GM12878 (cell line): ENCODE data around the gene CDKN1B. TPM values are rescaled to one million over a fixed set of nuclear protein-coding genes. Genes with fewer than 3 reads are reported as not detected.
A peak's percentile ranks its signal among the peaks of the same experiment; 100 is the strongest.

Experiments
- BMI1 ChIP-seq: fragments of 450-650 bp; IDR thresholded peaks from 2 replicates; pipeline ENCODE4 v1.6.1; 2016; ENCODE audit warnings: mild to moderate bottlenecking, moderate library complexity, borderline replicate concordance
- CEBPB ChIP-seq, 2 experiments: fragments of 150-350 bp in 1 of 2; IDR thresholded peaks; 2 replicates each; pipeline ENCODE4 v1.6.1; 2012 to 2014; ENCODE audit warnings: low read depth in 2 of 2, low read length in 2 of 2, borderline replicate concordance in 1 of 2, inconsistent platforms in 1 of 2
- DPF2 ChIP-seq: fragments of 450-650 bp; IDR thresholded peaks from 2 replicates; pipeline ENCODE4 v1.6.1; 2017; ENCODE audit warnings: mild to moderate bottlenecking
- HDAC6 ChIP-seq: fragments of 200-600 bp; sonication (generic); IDR thresholded peaks from one replicate; pipeline ENCODE4 v1.8.0; 2017; ENCODE audit warnings: antibody characterized with exemption; ENCODE audit not compliant: unreplicated experiment
- IKZF1 ChIP-seq: fragments of 450-650 bp; conservative IDR thresholded peaks from 2 replicates; pipeline ENCODE4 v1.6.1; 2017; ENCODE audit warnings: antibody characterized with exemption, mild to moderate bottlenecking
- JUND ChIP-seq: IDR thresholded peaks from 2 replicates; pipeline ENCODE4 v1.6.1; 2012; ENCODE audit warnings: low read depth, mild to moderate bottlenecking, low read length, improper control_type of control experiment, moderate library complexity
- MTA2 ChIP-seq: fragments of 450-650 bp; IDR thresholded peaks from 2 replicates; pipeline ENCODE4 v1.6.1; 2016; ENCODE audit warnings: low read depth, mild to moderate bottlenecking, moderate library complexity
- NFIC ChIP-seq: IDR thresholded peaks from 2 replicates; pipeline ENCODE4 v1.6.1; 2012; ENCODE audit warnings: low read depth, mild to moderate bottlenecking, inconsistent platforms, low read length, moderate library complexity
- PAX5 ChIP-seq: IDR thresholded peaks from 2 replicates; pipeline ENCODE4 v1.6.1; 2011; ENCODE audit warnings: low read depth, low read length, borderline replicate concordance
- POLR2AphosphoS2 ChIP-seq: IDR thresholded peaks from 2 replicates; pipeline ENCODE4 v1.6.1; 2011; ENCODE audit warnings: low read depth, mild to moderate bottlenecking, low read length, improper control_type of control experiment, moderate library complexity
- RFX5 ChIP-seq: IDR thresholded peaks from 2 replicates; pipeline ENCODE4 v1.6.1; 2011; ENCODE audit warnings: low read depth, low read length, improper control_type of control experiment
- RUNX3 ChIP-seq: IDR thresholded peaks from 2 replicates; pipeline ENCODE4 v1.6.1; 2012; ENCODE audit warnings: low read length, inconsistent platforms
- SIX5 ChIP-seq: IDR thresholded peaks from 2 replicates; pipeline ENCODE4 v1.6.1; 2011; ENCODE audit warnings: mild to moderate bottlenecking, low read depth, low read length, moderate library complexity; ENCODE audit not compliant: severe bottlenecking
- STAT1 ChIP-seq: fragments of 450-650 bp; conservative IDR thresholded peaks from 2 replicates; pipeline ENCODE4 v1.6.1; 2014; ENCODE audit warnings: antibody characterized with exemption, mild to moderate bottlenecking
- TBL1XR1 ChIP-seq: IDR thresholded peaks from 2 replicates; pipeline ENCODE4 v1.6.1; 2012; ENCODE audit warnings: low read depth, low read length, improper control_type of control experiment
- ZBTB4 ChIP-seq: fragments of 450-650 bp; formaldehyde crosslinking; IDR thresholded peaks from 2 replicates; pipeline ENCODE4 v1.4.0; 2022; ENCODE audit warnings: mild to moderate bottlenecking, moderate library complexity
- ZNF207 ChIP-seq: fragments of 450-650 bp; IDR thresholded peaks from 2 replicates; pipeline ENCODE4 v1.6.1; 2014; ENCODE audit warnings: antibody characterized with exemption, mild to moderate bottlenecking, borderline replicate concordance
- polyA plus RNA-seq, 11 experiments: library from polyadenylated mRNA; depleted of rRNA in 4 of 11; unstranded in 6 of 11; stranded (reverse) in 5 of 11; fragments of >200 nt; fragmentation: Nextera tagmentation in 4 of 11; fragmentation: Illumina TruSeq in 1 of 11; extraction: Ambion mirVana in 4 of 11; extraction: Trizol in 1 of 11; gene quantifications; 1 replicate in 1 of 11; 2 replicates in 10 of 11; pipeline versions ENCODE4 v1.2.1 to v1.2.3, GENCODE V29; 2011 to 2016; ENCODE audit warnings: inconsistent platforms in 2 of 11, missing spikeins in 2 of 11, low read depth in 1 of 11
- total RNA-seq, 4 experiments: library from RNA; depleted of rRNA in 3 of 4; stranded (reverse); fragments of >200 nt in 3 of 4; fragmentation: Illumina TruSeq in 1 of 4; extraction: Trizol in 1 of 4; gene quantifications; 2 replicates each; pipeline versions ENCODE4 v1.2.1 to v1.2.3, GENCODE V29; 2013 to 2021
- TF ChIP-seq, protein P1 (sequence below): fragments of 150-350 bp; IDR thresholded peaks from 2 replicates; pipeline ENCODE4 v1.6.1; 2014; ENCODE audit warnings: mild to moderate bottlenecking, low read depth, low read length
- TF ChIP-seq, protein P2 (sequence below): fragments of 450-650 bp; formaldehyde crosslinking; IDR thresholded peaks from 2 replicates; pipeline ENCODE4 v1.4.0; 2020; ENCODE audit warnings: mild to moderate bottlenecking, moderate library complexity
- TF ChIP-seq, protein P3 (sequence below): IDR thresholded peaks from 2 replicates; pipeline ENCODE4 v1.6.1; 2011; ENCODE audit warnings: mild to moderate bottlenecking, low read depth, low read length, moderate library complexity; ENCODE audit not compliant: insufficient replicate concordance

The CDKN1B gene
- total and polyA plus RNA-seq, 10 of the 15 experiments (the other 5 are each of a cell fraction or from before 2014, with no cell fraction given) = 4.2 to 39.1 (median 23.1) TPM

- TF ChIP-seq, protein P1, sequence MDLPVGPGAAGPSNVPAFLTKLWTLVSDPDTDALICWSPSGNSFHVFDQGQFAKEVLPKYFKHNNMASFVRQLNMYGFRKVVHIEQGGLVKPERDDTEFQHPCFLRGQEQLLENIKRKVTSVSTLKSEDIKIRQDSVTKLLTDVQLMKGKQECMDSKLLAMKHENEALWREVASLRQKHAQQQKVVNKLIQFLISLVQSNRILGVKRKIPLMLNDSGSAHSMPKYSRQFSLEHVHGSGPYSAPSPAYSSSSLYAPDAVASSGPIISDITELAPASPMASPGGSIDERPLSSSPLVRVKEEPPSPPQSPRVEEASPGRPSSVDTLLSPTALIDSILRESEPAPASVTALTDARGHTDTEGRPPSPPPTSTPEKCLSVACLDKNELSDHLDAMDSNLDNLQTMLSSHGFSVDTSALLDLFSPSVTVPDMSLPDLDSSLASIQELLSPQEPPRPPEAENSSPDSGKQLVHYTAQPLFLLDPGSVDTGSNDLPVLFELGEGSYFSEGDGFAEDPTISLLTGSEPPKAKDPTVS = peak; percentile 75; the same call in 1 of the 2 replicates
- TF ChIP-seq IKZF1 (peak; percentile 74), SIX5 (no peak), RUNX3 (peak; percentile 45; the same call in 1 of the 2 replicates), ZNF207 (0 out of 2 replicates have a peak, but pooled peaks have one; percentile 42), NFIC (peak; percentile 56), DPF2 (peak; percentile 75), CEBPB (IDR thresholded peaks at IDR 0.05; ENCODE audit: borderline replicate concordance in 1 of 2, low read depth in 2 of 2, low read length in 2 of 2) (no peak), PAX5 (no peak), POLR2AphosphoS2 (no peak; the same call in 1 of the 2 replicates), TBL1XR1 (no peak; the same call in 1 of the 2 replicates), ZBTB4 (CRISPR knock-in tag) (no peak), JUND (no peak), HDAC6 (no peak), MTA2 (peak; percentile 86), STAT1 (no peak), BMI1 (no peak; the same call in 1 of the 2 replicates), RFX5 (no peak)
- TF ChIP-seq, protein P2, sequence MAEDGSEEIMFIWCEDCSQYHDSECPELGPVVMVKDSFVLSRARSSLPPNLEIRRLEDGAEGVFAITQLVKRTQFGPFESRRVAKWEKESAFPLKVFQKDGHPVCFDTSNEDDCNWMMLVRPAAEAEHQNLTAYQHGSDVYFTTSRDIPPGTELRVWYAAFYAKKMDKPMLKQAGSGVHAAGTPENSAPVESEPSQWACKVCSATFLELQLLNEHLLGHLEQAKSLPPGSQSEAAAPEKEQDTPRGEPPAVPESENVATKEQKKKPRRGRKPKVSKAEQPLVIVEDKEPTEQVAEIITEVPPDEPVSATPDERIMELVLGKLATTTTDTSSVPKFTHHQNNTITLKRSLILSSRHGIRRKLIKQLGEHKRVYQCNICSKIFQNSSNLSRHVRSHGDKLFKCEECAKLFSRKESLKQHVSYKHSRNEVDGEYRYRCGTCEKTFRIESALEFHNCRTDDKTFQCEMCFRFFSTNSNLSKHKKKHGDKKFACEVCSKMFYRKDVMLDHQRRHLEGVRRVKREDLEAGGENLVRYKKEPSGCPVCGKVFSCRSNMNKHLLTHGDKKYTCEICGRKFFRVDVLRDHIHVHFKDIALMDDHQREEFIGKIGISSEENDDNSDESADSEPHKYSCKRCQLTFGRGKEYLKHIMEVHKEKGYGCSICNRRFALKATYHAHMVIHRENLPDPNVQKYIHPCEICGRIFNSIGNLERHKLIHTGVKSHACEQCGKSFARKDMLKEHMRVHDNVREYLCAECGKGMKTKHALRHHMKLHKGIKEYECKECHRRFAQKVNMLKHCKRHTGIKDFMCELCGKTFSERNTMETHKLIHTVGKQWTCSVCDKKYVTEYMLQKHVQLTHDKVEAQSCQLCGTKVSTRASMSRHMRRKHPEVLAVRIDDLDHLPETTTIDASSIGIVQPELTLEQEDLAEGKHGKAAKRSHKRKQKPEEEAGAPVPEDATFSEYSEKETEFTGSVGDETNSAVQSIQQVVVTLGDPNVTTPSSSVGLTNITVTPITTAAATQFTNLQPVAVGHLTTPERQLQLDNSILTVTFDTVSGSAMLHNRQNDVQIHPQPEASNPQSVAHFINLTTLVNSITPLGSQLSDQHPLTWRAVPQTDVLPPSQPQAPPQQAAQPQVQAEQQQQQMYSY = no peak
- TF ChIP-seq, protein P3, sequence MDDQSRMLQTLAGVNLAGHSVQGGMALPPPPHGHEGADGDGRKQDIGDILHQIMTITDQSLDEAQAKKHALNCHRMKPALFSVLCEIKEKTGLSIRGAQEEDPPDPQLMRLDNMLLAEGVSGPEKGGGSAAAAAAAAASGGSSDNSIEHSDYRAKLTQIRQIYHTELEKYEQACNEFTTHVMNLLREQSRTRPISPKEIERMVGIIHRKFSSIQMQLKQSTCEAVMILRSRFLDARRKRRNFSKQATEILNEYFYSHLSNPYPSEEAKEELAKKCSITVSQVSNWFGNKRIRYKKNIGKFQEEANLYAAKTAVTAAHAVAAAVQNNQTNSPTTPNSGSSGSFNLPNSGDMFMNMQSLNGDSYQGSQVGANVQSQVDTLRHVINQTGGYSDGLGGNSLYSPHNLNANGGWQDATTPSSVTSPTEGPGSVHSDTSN = no peak
These were observed 20.4 kb upstream of the CDKN1B start (continued) for GRCh38 chr12:12696562-12697383.
